ENCODE data around the gene EMC1.
"Not testable (repeated sequence)": the region's sequence is repeated elsewhere in the genome, so short reads cannot be mapped to it uniquely, and the experiment has no call there.

DNA sequence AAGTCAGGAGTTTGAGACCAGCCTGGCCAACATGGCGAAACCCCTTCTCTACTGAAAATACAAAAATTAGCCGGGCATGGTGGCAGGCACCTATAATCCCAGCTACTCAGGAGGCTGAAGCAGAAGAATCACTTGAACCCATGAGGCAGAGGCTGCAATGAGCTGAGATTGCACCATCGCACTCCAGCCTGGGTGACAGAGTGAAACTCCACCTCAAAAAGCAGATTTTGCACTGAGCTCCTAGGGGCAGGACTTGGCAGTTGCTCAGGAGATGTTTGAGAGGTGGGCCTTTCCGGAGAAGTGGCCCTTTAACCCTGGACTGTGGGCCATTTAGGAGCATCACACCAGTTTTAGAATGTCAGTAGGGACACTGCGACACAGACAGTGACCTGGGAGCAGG lies 5.0 kb upstream of the EMC1 start:
- TF ChIP-seq CTCF (IDR thresholded peaks at IDR 0.05; ENCODE audit: insufficient read depth, low read length), result not testable (repeated sequence)
- TF ChIP-seq, protein P1, sequence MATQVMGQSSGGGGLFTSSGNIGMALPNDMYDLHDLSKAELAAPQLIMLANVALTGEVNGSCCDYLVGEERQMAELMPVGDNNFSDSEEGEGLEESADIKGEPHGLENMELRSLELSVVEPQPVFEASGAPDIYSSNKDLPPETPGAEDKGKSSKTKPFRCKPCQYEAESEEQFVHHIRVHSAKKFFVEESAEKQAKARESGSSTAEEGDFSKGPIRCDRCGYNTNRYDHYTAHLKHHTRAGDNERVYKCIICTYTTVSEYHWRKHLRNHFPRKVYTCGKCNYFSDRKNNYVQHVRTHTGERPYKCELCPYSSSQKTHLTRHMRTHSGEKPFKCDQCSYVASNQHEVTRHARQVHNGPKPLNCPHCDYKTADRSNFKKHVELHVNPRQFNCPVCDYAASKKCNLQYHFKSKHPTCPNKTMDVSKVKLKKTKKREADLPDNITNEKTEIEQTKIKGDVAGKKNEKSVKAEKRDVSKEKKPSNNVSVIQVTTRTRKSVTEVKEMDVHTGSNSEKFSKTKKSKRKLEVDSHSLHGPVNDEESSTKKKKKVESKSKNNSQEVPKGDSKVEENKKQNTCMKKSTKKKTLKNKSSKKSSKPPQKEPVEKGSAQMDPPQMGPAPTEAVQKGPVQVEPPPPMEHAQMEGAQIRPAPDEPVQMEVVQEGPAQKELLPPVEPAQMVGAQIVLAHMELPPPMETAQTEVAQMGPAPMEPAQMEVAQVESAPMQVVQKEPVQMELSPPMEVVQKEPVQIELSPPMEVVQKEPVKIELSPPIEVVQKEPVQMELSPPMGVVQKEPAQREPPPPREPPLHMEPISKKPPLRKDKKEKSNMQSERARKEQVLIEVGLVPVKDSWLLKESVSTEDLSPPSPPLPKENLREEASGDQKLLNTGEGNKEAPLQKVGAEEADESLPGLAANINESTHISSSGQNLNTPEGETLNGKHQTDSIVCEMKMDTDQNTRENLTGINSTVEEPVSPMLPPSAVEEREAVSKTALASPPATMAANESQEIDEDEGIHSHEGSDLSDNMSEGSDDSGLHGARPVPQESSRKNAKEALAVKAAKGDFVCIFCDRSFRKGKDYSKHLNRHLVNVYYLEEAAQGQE (IDR thresholded peaks at IDR 0.05; ENCODE audit: insufficient replicate concordance, low read depth), result not testable (repeated sequence)

Data from HL-60 (cell line).